Endodermal cell (in vitro differentiated cells): Measurements from ENCODE around the gene ASH1L. TPM values are rescaled to one million over a fixed set of nuclear protein-coding genes. Genes with fewer than 3 reads are reported as not detected.

ENCODE experiments used
- DNase-seq: peaks from one replicate; pipeline ENCODE4 v3.0.0-alpha.2; 2017
- H3K27ac ChIP-seq: 2 replicates; pipeline ENCODE4 v1.5.1; 2013; ENCODE audit warnings: mild to moderate bottlenecking, low read depth, low read length, moderate library complexity
- H3K27me3 ChIP-seq: 2 replicates; pipeline ENCODE4 v1.6.1; 2013; ENCODE audit warnings: mild to moderate bottlenecking, low read length, moderate library complexity; ENCODE audit not compliant: insufficient read depth, control insufficient read depth, poor library complexity, severe bottlenecking
- H3K36me3 ChIP-seq: 2 replicates; pipeline ENCODE4 v1.7.0; 2013; ENCODE audit warnings: mild to moderate bottlenecking, low read length, moderate library complexity; ENCODE audit not compliant: control insufficient read depth, insufficient read depth
- H3K4me1 ChIP-seq: one replicate; pipeline ENCODE4 v1.7.0; 2013; ENCODE audit warnings: low read length; ENCODE audit not compliant: control insufficient read depth, insufficient read depth
- H3K4me3 ChIP-seq: 2 replicates; pipeline ENCODE4 v1.5.1; 2013; ENCODE audit warnings: mild to moderate bottlenecking, low read length, moderate library complexity
- H3K9ac ChIP-seq: 2 replicates; pipeline ENCODE4 v1.6.1; 2013; ENCODE audit warnings: mild to moderate bottlenecking, low read length, moderate library complexity; ENCODE audit not compliant: poor library complexity, severe bottlenecking; ENCODE audit errors: extremely low read depth
- H3K9me3 ChIP-seq: 2 replicates; pipeline ENCODE4 v1.6.1; 2013; ENCODE audit warnings: mild to moderate bottlenecking, low read length, moderate library complexity; ENCODE audit not compliant: control insufficient read depth
- H3K27ac Mint-ChIP-seq: 2 replicates; pipeline ENCODE4 v1.8.0; 2020; ENCODE audit warnings: mixed read lengths
- H3K27me3 Mint-ChIP-seq: 2 replicates; pipeline ENCODE4 v1.8.0; 2021; ENCODE audit warnings: mild to moderate bottlenecking, mixed read lengths; ENCODE audit not compliant: insufficient read depth
- H3K36me3 Mint-ChIP-seq: 2 replicates; pipeline ENCODE4 v1.8.0; 2020; ENCODE audit warnings: low read depth, mixed read lengths
- H3K4me1 Mint-ChIP-seq: 2 replicates; pipeline ENCODE4 v1.8.0; 2020; ENCODE audit warnings: mixed read lengths
- H3K4me3 Mint-ChIP-seq: 2 replicates; pipeline ENCODE4 v1.8.0; 2020; ENCODE audit warnings: mild to moderate bottlenecking, moderate library complexity, mixed read lengths
- H3K9me3 Mint-ChIP-seq: 2 replicates; pipeline ENCODE4 v1.8.0; 2020; ENCODE audit warnings: mild to moderate bottlenecking, mixed read lengths
- WGBS, 2 experiments: methylation state at CpG; one replicate each; pipeline versions ENCODE4 v1.1.5 to v1.1.7; 2013; ENCODE audit warnings: missing lambda C conversion rate in 2 of 2, mixed read lengths in 1 of 2; ENCODE audit not compliant: insufficient coverage in 1 of 2, insufficient read length in 1 of 2; 5-methylcytosine and 5-hydroxymethylcytosine counted together
- total RNA-seq, 2 donors: library from RNA; stranded (reverse); fragmentation: NEBNext Ultra II Directional in 1 of 2; extraction: Animal tissue kit (Norgen Biotek cat#: 25700) in 1 of 2; gene quantifications; 2 replicates in 1 of 2; 3 replicates in 1 of 2; pipeline ENCODE4 v1.2.1, GENCODE V29; 2021
- TF ChIP-seq, protein P1 (sequence below): fragments of 200-600 bp; sonication (generic); conservative IDR thresholded peaks from 2 replicates; pipeline ENCODE4 v1.5.0; 2021; ENCODE audit warnings: antibody characterized with exemption, mild to moderate bottlenecking

ASH1L gene
- total RNA-seq, 2 donors from 2014 or later = 34.5 to 37.0 TPM

DNA sequence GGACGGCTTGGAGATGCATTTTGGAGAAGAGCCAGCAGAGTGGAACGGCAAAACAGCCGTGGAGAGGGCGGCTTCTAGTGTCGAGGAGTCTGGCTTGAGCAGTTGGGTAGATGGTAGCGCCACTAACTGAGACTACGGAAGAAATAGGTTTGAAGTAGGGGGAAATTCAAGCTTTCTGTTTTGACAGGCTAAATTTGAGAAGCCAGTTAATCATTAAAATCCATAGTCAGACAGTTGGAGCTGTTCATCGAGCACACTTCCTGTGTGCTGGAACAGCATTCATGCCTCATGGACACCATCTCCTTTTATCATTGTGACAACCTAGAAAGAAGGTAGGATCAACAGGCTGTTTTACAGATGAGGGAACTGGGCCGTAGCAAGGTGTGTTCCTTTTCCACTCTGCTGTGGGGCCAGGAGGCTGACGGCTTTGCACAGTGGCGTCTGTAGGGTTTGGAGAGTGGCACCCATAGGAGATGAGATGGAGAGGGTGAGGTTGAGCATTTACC, 258.0 kb downstream of the ASH1L start:
- no peak overlapping the region for H3K9ac ChIP-seq
- Mint-ChIP-seq H3K4me1 (peaks cover 6% of the 10 kb centered on the region), H3K4me3 (no peak overlapping the region), H3K27me3 (peaks cover 2% of the 10 kb centered on the region), H3K27ac (no peak overlapping the region), H3K36me3 (no peaks in the 10 kb centered on the region), H3K9me3 (no peaks in the 10 kb centered on the region)
- no peak overlapping the region for H3K27ac ChIP-seq
- DNase-seq = no peak
- H3K27me3 ChIP-seq = no peaks in the 10 kb centered on the region
- H3K9me3 ChIP-seq = no peaks in the 10 kb centered on the region
- H3K4me1 ChIP-seq = peaks cover 2% of the 10 kb centered on the region
- H3K4me3 ChIP-seq = no peak overlapping the region
- H3K36me3 ChIP-seq = no peaks in the 10 kb centered on the region
- 93 to 98% methylated on average over 8 to 11 of the region's 11 CpGs for WGBS, 2 experiments
- TF ChIP-seq, protein P1, sequence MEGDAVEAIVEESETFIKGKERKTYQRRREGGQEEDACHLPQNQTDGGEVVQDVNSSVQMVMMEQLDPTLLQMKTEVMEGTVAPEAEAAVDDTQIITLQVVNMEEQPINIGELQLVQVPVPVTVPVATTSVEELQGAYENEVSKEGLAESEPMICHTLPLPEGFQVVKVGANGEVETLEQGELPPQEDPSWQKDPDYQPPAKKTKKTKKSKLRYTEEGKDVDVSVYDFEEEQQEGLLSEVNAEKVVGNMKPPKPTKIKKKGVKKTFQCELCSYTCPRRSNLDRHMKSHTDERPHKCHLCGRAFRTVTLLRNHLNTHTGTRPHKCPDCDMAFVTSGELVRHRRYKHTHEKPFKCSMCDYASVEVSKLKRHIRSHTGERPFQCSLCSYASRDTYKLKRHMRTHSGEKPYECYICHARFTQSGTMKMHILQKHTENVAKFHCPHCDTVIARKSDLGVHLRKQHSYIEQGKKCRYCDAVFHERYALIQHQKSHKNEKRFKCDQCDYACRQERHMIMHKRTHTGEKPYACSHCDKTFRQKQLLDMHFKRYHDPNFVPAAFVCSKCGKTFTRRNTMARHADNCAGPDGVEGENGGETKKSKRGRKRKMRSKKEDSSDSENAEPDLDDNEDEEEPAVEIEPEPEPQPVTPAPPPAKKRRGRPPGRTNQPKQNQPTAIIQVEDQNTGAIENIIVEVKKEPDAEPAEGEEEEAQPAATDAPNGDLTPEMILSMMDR = no peak

- Mint-ChIP-seq H3K9me3 (no peaks in the 10 kb centered on the region), H3K4me3 (no peak within 1 kb of the TSS), H3K36me3 (no peaks in the 10 kb centered on the region), H3K27ac (no peak within 1 kb of the TSS), H3K4me1 (peaks cover 12% of the 10 kb centered on the region), H3K27me3 (peaks cover 11% of the 10 kb centered on the region)
- 88 to 92% methylated on average over 4 to 5 of the region's 5 CpGs for WGBS, 2 experiments
- TF ChIP-seq, protein P1 = no peak
- Histone ChIP-seq H3K9ac (no peak within 1 kb of the TSS), H3K27ac (no peak within 1 kb of the TSS), H3K36me3 (no peaks in the 10 kb centered on the region), H3K9me3 (no peaks in the 10 kb centered on the region), H3K4me1 (no peaks in the 10 kb centered on the region), H3K4me3 (no peak within 1 kb of the TSS), H3K27me3 (peaks cover 2% of the 10 kb centered on the region)
- no peak for DNase-seq
Observed at GRCh38 chr1:155301342-155301841, 261.2 kb downstream of the ASH1L start, which contains the start of gene PKLR. PKLR (minus strand) TSS chr1:155301438; CDS start chr1:155301395, 43 bp downstream.

- H3K36me3 Mint-ChIP-seq = no peaks in the 10 kb centered on the region
- Histone ChIP-seq H3K27ac (no peak overlapping the region), H3K36me3 (no peaks in the 10 kb centered on the region), H3K4me1 (no peaks in the 10 kb centered on the region), H3K9ac (no peak overlapping the region), H3K9me3 (no peaks in the 10 kb centered on the region), H3K4me3 (no peak overlapping the region), H3K27me3 (peaks cover 9% of the 10 kb centered on the region)
- no peak overlapping the region for H3K27ac Mint-ChIP-seq
- peaks cover 18% of the 10 kb centered on the region for H3K27me3 Mint-ChIP-seq
- H3K4me1 Mint-ChIP-seq = peaks cover 12% of the 10 kb centered on the region
- no peaks in the 10 kb centered on the region for H3K9me3 Mint-ChIP-seq
- TF ChIP-seq, protein P1 = no peak
- 92 to 98% methylated on average over 7 to 9 of the region's 9 CpGs for WGBS, 2 experiments
- H3K4me3 Mint-ChIP-seq = no peak overlapping the region
- DNase-seq = no peak
Observed at GRCh38 chr1:155300553-155301329, 261.9 kb downstream of the ASH1L start.
